GM12878 (cell line): ENCODE measurements around the gene PRKG1. TPM values are rescaled to one million over a fixed set of nuclear protein-coding genes. Genes with fewer than 3 reads are reported as not detected.

Experiments used
- ATAC-seq: fragments of 200-7000 bp; cut with Tn5 transposase; 3 replicates; pipeline ENCODE4 v1.9.1; 2020; ENCODE audit warnings: mild to moderate bottlenecking, moderate library complexity
- BruUV-seq: library from RNA; stranded (reverse); fragments of 400-500 nt; replicated peaks from 2 replicates; lab custom pipeline; 2021; lab: Mats Ljungman, UMichigan
- CTCF ChIA-PET: fragments of 300-600 bp; sonication (Branson Sonifier 250); formaldehyde crosslinking; extraction: SDS; loops from one replicate; lab custom pipeline; 2021; ENCODE audit warnings: inconsistent platforms; lab: Yijun Ruan, JAX
- POLR2A ChIA-PET: fragments of 350-600 bp; formaldehyde crosslinking; extraction: SDS; loops from one replicate; lab custom pipeline; 2021; ENCODE audit warnings: inconsistent platforms; lab: Charles Lee
- RAD21 ChIA-PET: fragments of 300-600 bp; sonication (Branson Sonifier 250); formaldehyde crosslinking; loops from one replicate; lab custom pipeline; 2023; ENCODE audit warnings: antibody characterized with exemption; ENCODE audit not compliant: unreplicated experiment; lab: Charles Lee
- SMC1A ChIA-PET: fragments of 300-600 bp; sonication (Branson Sonifier 250); formaldehyde crosslinking; loops from one replicate; lab custom pipeline; 2023; ENCODE audit not compliant: unreplicated experiment, uncharacterized antibody; lab: Charles Lee
- DNase-seq: peaks from one replicate; pipeline ENCODE4 v3.0.0-alpha.2; 2011; ENCODE audit warnings: low read depth, low spot score
- FAIRE-seq: peaks from 3 replicates; lab custom pipeline; 2011; peaks lifted over from hg19 to GRCh38; lab: Jason Lieb, UNC
- H2AFZ ChIP-seq: 2 replicates; pipeline ENCODE4 v1.6.0; 2011; ENCODE audit warnings: low read depth, low read length, control low read depth; ENCODE audit not compliant: control insufficient read depth
- H3K27ac ChIP-seq: 2 replicates; pipeline ENCODE4 v1.5.1; 2011; ENCODE audit warnings: control low read depth; ENCODE audit not compliant: control insufficient read depth, insufficient read depth
- H3K27me3 ChIP-seq, 2 experiments: replicated peaks in 1 of 2; 2 replicates each; pipeline versions ENCODE4 v1.6.0 to v1.6.1; 2011; ENCODE audit warnings: low read length in 1 of 2; ENCODE audit not compliant: control insufficient read depth in 2 of 2, insufficient read depth in 2 of 2
- H3K36me3 ChIP-seq, 2 experiments: 2 replicates each; pipeline ENCODE4 v1.5.1; 2011; ENCODE audit warnings: low read length in 1 of 2; ENCODE audit not compliant: control insufficient read depth in 2 of 2, insufficient read depth in 2 of 2
- H3K4me1 ChIP-seq: 2 replicates; pipeline ENCODE4 v1.6.1; 2011; ENCODE audit warnings: mild to moderate bottlenecking, low read length, moderate library complexity, mixed read lengths; ENCODE audit not compliant: control insufficient read depth, insufficient read depth
- H3K4me2 ChIP-seq: 2 replicates; pipeline ENCODE4 v1.6.0; 2011; ENCODE audit warnings: control low read depth; ENCODE audit not compliant: control insufficient read depth, insufficient read depth
- H3K4me3 ChIP-seq: fragments of 200-600 bp; sonication (generic); 2 replicates; pipeline ENCODE4 v1.5.1; 2016
- H3K79me2 ChIP-seq: 2 replicates; pipeline ENCODE4 v1.6.0; 2011; ENCODE audit warnings: low read length; ENCODE audit not compliant: control insufficient read depth, insufficient read depth
- H3K9ac ChIP-seq: 2 replicates; pipeline ENCODE4 v1.8.0; 2011; ENCODE audit warnings: low read length, control low read depth, mixed read lengths; ENCODE audit not compliant: control insufficient read depth, insufficient read depth
- H3K9me3 ChIP-seq: replicated peaks from 3 replicates; pipeline ENCODE4 v1.5.1; 2011; ENCODE audit warnings: mild to moderate bottlenecking, low read length; ENCODE audit not compliant: control insufficient read depth, insufficient read depth
- H4K20me1 ChIP-seq: 2 replicates; pipeline ENCODE4 v1.6.0; 2011; ENCODE audit not compliant: control insufficient read depth, insufficient read depth
- ATF2 ChIP-seq: IDR thresholded peaks from 2 replicates; pipeline ENCODE4 v1.6.1; 2012; ENCODE audit warnings: low read length, inconsistent platforms
- CREB1 ChIP-seq: IDR thresholded peaks from 2 replicates; pipeline ENCODE4 v1.6.1; 2012; ENCODE audit warnings: low read depth, mild to moderate bottlenecking, inconsistent platforms
- EZH2 ChIP-seq: IDR thresholded peaks from 2 replicates; pipeline ENCODE4 v1.6.1; 2012; ENCODE audit warnings: low read depth, mild to moderate bottlenecking, control low read depth, inconsistent platforms, low read length, borderline replicate concordance; ENCODE audit not compliant: control insufficient read depth
- HSF1 ChIP-seq: fragments of 150-350 bp; IDR thresholded peaks from 2 replicates; pipeline ENCODE4 v1.6.1; 2014; ENCODE audit warnings: mild to moderate bottlenecking, low read depth, low read length
- IKZF2 ChIP-seq, 2 experiments: fragments of 450-650 bp; IDR thresholded peaks; 2 replicates each; pipeline ENCODE4 v1.6.1; 2017; ENCODE audit warnings: mild to moderate bottlenecking in 2 of 2, moderate library complexity in 2 of 2
- IRF3 ChIP-seq: fragments of 450-650 bp; IDR thresholded peaks from 2 replicates; pipeline ENCODE4 v1.6.1; 2014; ENCODE audit warnings: mild to moderate bottlenecking
- KLF5 ChIP-seq: fragments of 450-650 bp; IDR thresholded peaks from 2 replicates; pipeline ENCODE4 v1.6.1; 2014; ENCODE audit warnings: mild to moderate bottlenecking; ENCODE audit not compliant: partially characterized antibody
- MTA3 ChIP-seq: IDR thresholded peaks from 2 replicates; pipeline ENCODE4 v1.6.1; 2012; ENCODE audit warnings: low read length, inconsistent platforms, borderline replicate concordance
- NFYA ChIP-seq: IDR thresholded peaks from 2 replicates; pipeline ENCODE4 v1.6.1; 2011; ENCODE audit warnings: low read depth, mild to moderate bottlenecking, low read length, improper control_type of control experiment, borderline replicate concordance
- NR2F1 ChIP-seq: fragments of 450-650 bp; conservative IDR thresholded peaks from 2 replicates; pipeline ENCODE4 v1.6.1; 2017; ENCODE audit warnings: mild to moderate bottlenecking
- POLR2A ChIP-seq: IDR thresholded peaks from 2 replicates; pipeline ENCODE4 v1.6.1; 2011; ENCODE audit warnings: low read depth, mild to moderate bottlenecking, low read length
- SMARCA5 ChIP-seq: fragments of 450-650 bp; IDR thresholded peaks from 2 replicates; pipeline ENCODE4 v1.6.1; 2017; ENCODE audit warnings: mild to moderate bottlenecking
- SMC3 ChIP-seq: IDR thresholded peaks from 2 replicates; pipeline ENCODE4 v1.6.1; 2011; ENCODE audit warnings: low read length, improper control_type of control experiment, borderline replicate concordance
- WGBS: methylation state at CpG from one replicate; pipeline ENCODE4 v1.1.6; 2016; ENCODE audit warnings: low lambda C conversion rate; ENCODE audit not compliant: insufficient replicate concordance, insufficient coverage; ENCODE audit errors: missing lambda C conversion rate; 5-methylcytosine and 5-hydroxymethylcytosine counted together
- in situ Hi-C: fragments of 300-500 bp; cut with MboI; formaldehyde crosslinking; loops from 9 replicates; pipeline ENCODE4 v1.14.3; 2018; ENCODE audit warnings: mixed read lengths
- intact Hi-C: fragments of 100-400 bp; cut with micrococcal nuclease; formaldehyde crosslinking; loops from one replicate; pipeline ENCODE4 v1.14.2; 2022; ENCODE audit not compliant: unreplicated experiment
- polyA plus RNA-seq, 11 experiments: library from polyadenylated mRNA; depleted of rRNA in 4 of 11; unstranded in 6 of 11; stranded (reverse) in 5 of 11; fragments of >200 nt; fragmentation: Nextera tagmentation in 4 of 11; fragmentation: Illumina TruSeq in 1 of 11; extraction: Ambion mirVana in 4 of 11; extraction: Trizol in 1 of 11; gene quantifications; 1 replicate in 1 of 11; 2 replicates in 10 of 11; pipeline versions ENCODE4 v1.2.1 to v1.2.3, GENCODE V29; 2011 to 2016; ENCODE audit warnings: inconsistent platforms in 2 of 11, missing spikeins in 2 of 11, low read depth in 1 of 11
- total RNA-seq, 4 experiments: library from RNA; depleted of rRNA in 3 of 4; stranded (reverse); fragments of >200 nt in 3 of 4; fragmentation: Illumina TruSeq in 1 of 4; extraction: Trizol in 1 of 4; gene quantifications; 2 replicates each; pipeline versions ENCODE4 v1.2.1 to v1.2.3, GENCODE V29; 2013 to 2021
- TF ChIP-seq, protein P1 (sequence below): IDR thresholded peaks from 2 replicates; pipeline ENCODE4 v1.6.1; 2011; ENCODE audit warnings: mild to moderate bottlenecking, low read depth, low read length, moderate library complexity; ENCODE audit not compliant: insufficient replicate concordance
- TF ChIP-seq, protein P2 (sequence below): fragments of 450-650 bp; IDR thresholded peaks from 2 replicates; pipeline ENCODE4 v1.6.1; 2017; ENCODE audit warnings: mild to moderate bottlenecking, moderate library complexity

The PRKG1 gene
- total and polyA plus RNA-seq, 10 of the 15 experiments (the other 5 are each of a cell fraction or from before 2014, with no cell fraction given), result 0.04 to 0.05 TPM; not detected in 8

DNA sequence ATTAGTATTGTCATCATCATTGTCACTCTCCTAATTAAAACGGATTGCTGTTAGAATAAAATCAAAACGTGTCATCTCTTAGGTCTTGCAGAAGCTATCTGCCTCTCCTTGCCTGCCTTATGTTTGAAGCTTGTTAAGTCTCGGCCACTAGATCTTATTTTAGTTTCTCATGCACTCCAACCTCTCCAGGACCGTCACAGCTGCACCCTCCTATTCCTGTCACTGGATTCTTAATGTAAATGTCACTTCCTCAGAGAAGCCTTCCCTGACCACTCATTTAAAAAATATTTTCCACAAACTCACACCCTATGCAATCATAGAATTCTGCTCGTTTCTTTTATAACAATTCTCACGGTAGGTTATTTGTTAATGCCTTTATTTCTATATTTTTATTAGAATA is 1135.9 kb downstream of the PRKG1 start:
- SMC1A ChIA-PET, result interaction anchor here (1.0 kb wide), 1 partner anchor 821 kb away, joined by 3 read pairs; no protein-coding TSS in a partner anchor
- no peak for FAIRE-seq
- no peak for TF ChIP-seq HSF1
- TF ChIP-seq, protein P1, sequence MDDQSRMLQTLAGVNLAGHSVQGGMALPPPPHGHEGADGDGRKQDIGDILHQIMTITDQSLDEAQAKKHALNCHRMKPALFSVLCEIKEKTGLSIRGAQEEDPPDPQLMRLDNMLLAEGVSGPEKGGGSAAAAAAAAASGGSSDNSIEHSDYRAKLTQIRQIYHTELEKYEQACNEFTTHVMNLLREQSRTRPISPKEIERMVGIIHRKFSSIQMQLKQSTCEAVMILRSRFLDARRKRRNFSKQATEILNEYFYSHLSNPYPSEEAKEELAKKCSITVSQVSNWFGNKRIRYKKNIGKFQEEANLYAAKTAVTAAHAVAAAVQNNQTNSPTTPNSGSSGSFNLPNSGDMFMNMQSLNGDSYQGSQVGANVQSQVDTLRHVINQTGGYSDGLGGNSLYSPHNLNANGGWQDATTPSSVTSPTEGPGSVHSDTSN, result no peak
- TF ChIP-seq ATF2, result no peak
- TF ChIP-seq NFYA, result no peak
- no peak for TF ChIP-seq EZH2
- TF ChIP-seq SMC3, result no peak
- TF ChIP-seq MTA3, result no peak
- no peak for TF ChIP-seq SMARCA5
- no peak for TF ChIP-seq POLR2A
- TF ChIP-seq IKZF2 (IDR thresholded peaks at IDR 0.05), result no peak
- TF ChIP-seq, protein P2, sequence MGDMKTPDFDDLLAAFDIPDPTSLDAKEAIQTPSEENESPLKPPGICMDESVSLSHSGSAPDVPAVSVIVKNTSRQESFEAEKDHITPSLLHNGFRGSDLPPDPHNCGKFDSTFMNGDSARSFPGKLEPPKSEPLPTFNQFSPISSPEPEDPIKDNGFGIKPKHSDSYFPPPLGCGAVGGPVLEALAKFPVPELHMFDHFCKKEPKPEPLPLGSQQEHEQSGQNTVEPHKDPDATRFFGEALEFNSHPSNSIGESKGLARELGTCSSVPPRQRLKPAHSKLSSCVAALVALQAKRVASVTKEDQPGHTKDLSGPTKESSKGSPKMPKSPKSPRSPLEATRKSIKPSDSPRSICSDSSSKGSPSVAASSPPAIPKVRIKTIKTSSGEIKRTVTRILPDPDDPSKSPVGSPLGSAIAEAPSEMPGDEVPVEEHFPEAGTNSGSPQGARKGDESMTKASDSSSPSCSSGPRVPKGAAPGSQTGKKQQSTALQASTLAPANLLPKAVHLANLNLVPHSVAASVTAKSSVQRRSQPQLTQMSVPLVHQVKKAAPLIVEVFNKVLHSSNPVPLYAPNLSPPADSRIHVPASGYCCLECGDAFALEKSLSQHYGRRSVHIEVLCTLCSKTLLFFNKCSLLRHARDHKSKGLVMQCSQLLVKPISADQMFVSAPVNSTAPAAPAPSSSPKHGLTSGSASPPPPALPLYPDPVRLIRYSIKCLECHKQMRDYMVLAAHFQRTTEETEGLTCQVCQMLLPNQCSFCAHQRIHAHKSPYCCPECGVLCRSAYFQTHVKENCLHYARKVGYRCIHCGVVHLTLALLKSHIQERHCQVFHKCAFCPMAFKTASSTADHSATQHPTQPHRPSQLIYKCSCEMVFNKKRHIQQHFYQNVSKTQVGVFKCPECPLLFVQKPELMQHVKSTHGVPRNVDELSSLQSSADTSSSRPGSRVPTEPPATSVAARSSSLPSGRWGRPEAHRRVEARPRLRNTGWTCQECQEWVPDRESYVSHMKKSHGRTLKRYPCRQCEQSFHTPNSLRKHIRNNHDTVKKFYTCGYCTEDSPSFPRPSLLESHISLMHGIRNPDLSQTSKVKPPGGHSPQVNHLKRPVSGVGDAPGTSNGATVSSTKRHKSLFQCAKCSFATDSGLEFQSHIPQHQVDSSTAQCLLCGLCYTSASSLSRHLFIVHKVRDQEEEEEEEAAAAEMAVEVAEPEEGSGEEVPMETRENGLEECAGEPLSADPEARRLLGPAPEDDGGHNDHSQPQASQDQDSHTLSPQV, result no peak
- no peak for TF ChIP-seq KLF5
- no peak for TF ChIP-seq CREB1
- no peak for TF ChIP-seq NR2F1
- TF ChIP-seq IRF3, result no peak
- Histone ChIP-seq H3K9me3 (no peaks in the 10 kb centered on the region), H3K27me3 (no peaks in the 10 kb centered on the region), H4K20me1 (no peaks in the 10 kb centered on the region), H3K27ac (no peak overlapping the region), H3K79me2 (no peaks in the 10 kb centered on the region), H3K4me1 (no peaks in the 10 kb centered on the region), H3K9ac (no peak overlapping the region), H3K36me3 (no peaks in the 10 kb centered on the region), H3K4me3 (no peak overlapping the region), H2AFZ (no peak overlapping the region), H3K4me2 (no peak overlapping the region)
- DNase-seq, result no peak
- CTCF ChIA-PET, result no interaction called here
- no peak for ATAC-seq
- BruUV-seq, result no TSS peak
- intact Hi-C loops, result no loop called here
- RAD21 ChIA-PET, result no interaction called here
- WGBS, result 16% methylated on average over 6 of the region's 6 CpGs
- POLR2A ChIA-PET, result no interaction called here
- in situ Hi-C loops, result loop anchor here (10.0 to 25.0 kb wide), 2 partner anchors 815 to 1198 kb away; no protein-coding TSS in a partner anchor
